Measurements from ENCODE around the gene CNKSR3. TPM values are rescaled to one million over a fixed set of nuclear protein-coding genes. Genes with fewer than 3 reads are reported as not detected.

Gene CNKSR3
- total RNA-seq, 1 experiment from 2014 or later: 10.3 TPM

GRCh38 chr6:154471609-154472362 is 38.7 kb downstream of the CNKSR3 start:
- Histone ChIP-seq H3K4me3 (ENCODE audit: low read depth, low read length, poor library complexity, severe bottlenecking) (no peak overlapping the region), H3K4me1 (ENCODE audit: insufficient read depth, low read length, poor library complexity, severe bottlenecking) (peaks cover 4% of the 10 kb centered on the region), H3K9me3 (ENCODE audit: low read depth, low read length, poor library complexity, severe bottlenecking) (peaks cover 5% of the 10 kb centered on the region), H3K27ac (ENCODE audit: low read depth, low read length, poor library complexity, severe bottlenecking) (no peak overlapping the region), H3K27me3 (replicated peaks; ENCODE audit: insufficient read depth, low read depth, low read length, poor library complexity) (no peaks in the 10 kb centered on the region), H3K36me3 (ENCODE audit: insufficient read depth, low read length, poor library complexity, severe bottlenecking) (no peaks in the 10 kb centered on the region)
- intact Hi-C loops (cut with micrococcal nuclease; ENCODE audit: unreplicated experiment): no loop called here
- TF ChIP-seq CTCF (conservative IDR thresholded peaks at IDR 0.05; ENCODE audit: low read depth, low read length) (no peak), EZH2 (IDR thresholded peaks at IDR 0.05; ENCODE audit: borderline replicate concordance, low read depth, low read length, poor library complexity, severe bottlenecking) (no peak)
- POLR2A ChIA-PET (ENCODE audit: low non-redundant PET): interaction anchor here (0.7 kb wide), 1 partner anchor 1682 kb away, joined by 3 read pairs; no protein-coding TSS in a partner anchor
- no peak for DNase-seq (ENCODE audit: low spot score)
- CTCF ChIA-PET: no interaction called here
- BruUV-seq (replicated peaks): no TSS peak

- H3K4me3 ChIP-seq (ENCODE audit: low read depth, low read length, poor library complexity, severe bottlenecking): no peak overlapping the region
- no TSS peak for BruUV-seq (replicated peaks)
- H3K4me1 ChIP-seq (ENCODE audit: insufficient read depth, low read length, poor library complexity, severe bottlenecking): peaks cover 4% of the 10 kb centered on the region
- H3K27me3 ChIP-seq (replicated peaks; ENCODE audit: insufficient read depth, low read depth, low read length, poor library complexity): no peaks in the 10 kb centered on the region
- TF ChIP-seq EZH2 (IDR thresholded peaks at IDR 0.05; ENCODE audit: borderline replicate concordance, low read depth, low read length, poor library complexity, severe bottlenecking): no peak
- TF ChIP-seq CTCF (conservative IDR thresholded peaks at IDR 0.05; ENCODE audit: low read depth, low read length): no peak
- no peaks in the 10 kb centered on the region for H3K36me3 ChIP-seq (ENCODE audit: insufficient read depth, low read length, poor library complexity, severe bottlenecking)
- peaks cover 5% of the 10 kb centered on the region for H3K9me3 ChIP-seq (ENCODE audit: low read depth, low read length, poor library complexity, severe bottlenecking)
- no peak overlapping the region for H3K27ac ChIP-seq (ENCODE audit: low read depth, low read length, poor library complexity, severe bottlenecking)
- ChIA-PET CTCF (no interaction called here), POLR2A (ENCODE audit: low non-redundant PET) (no interaction called here)
- intact Hi-C loops (cut with micrococcal nuclease; ENCODE audit: unreplicated experiment): no loop called here
- no peak for DNase-seq (ENCODE audit: low spot score)
Observed at GRCh38 chr6:154469306-154469935, 41.1 kb downstream of the CNKSR3 start.

GRCh38 chr6:154468760-154469159 is 41.7 kb downstream of the CNKSR3 start:
- Histone ChIP-seq H3K4me3 (ENCODE audit: low read depth, low read length, poor library complexity, severe bottlenecking) (no peak overlapping the region), H3K9me3 (ENCODE audit: low read depth, low read length, poor library complexity, severe bottlenecking) (peaks cover 5% of the 10 kb centered on the region), H3K27me3 (replicated peaks; ENCODE audit: insufficient read depth, low read depth, low read length, poor library complexity) (no peaks in the 10 kb centered on the region), H3K36me3 (ENCODE audit: insufficient read depth, low read length, poor library complexity, severe bottlenecking) (no peaks in the 10 kb centered on the region), H3K27ac (ENCODE audit: low read depth, low read length, poor library complexity, severe bottlenecking) (no peak overlapping the region), H3K4me1 (ENCODE audit: insufficient read depth, low read length, poor library complexity, severe bottlenecking) (peaks cover 4% of the 10 kb centered on the region)
- BruUV-seq (replicated peaks): no TSS peak
- no peak for DNase-seq (ENCODE audit: low spot score)
- TF ChIP-seq CTCF (conservative IDR thresholded peaks at IDR 0.05; ENCODE audit: low read depth, low read length) (no peak), EZH2 (IDR thresholded peaks at IDR 0.05; ENCODE audit: borderline replicate concordance, low read depth, low read length, poor library complexity, severe bottlenecking) (no peak)
- ChIA-PET CTCF (no interaction called here), POLR2A (ENCODE audit: low non-redundant PET) (no interaction called here)
- intact Hi-C loops (cut with micrococcal nuclease; ENCODE audit: unreplicated experiment): no loop called here
